D721Med (cell line): ENCODE measurements around the gene ZNF521.
A peak's percentile ranks its signal among the peaks of the same experiment; 100 is the strongest.

Source experiments
- DNase-seq: peaks from one replicate; pipeline ENCODE4 v3.0.0; 2011; ENCODE audit warnings: low spot score; ENCODE audit not compliant: insufficient read length
- FAIRE-seq: peaks from 2 replicates; lab custom pipeline; 2011; peaks lifted over from hg19 to GRCh38; lab: Jason Lieb, UNC
- CTCF ChIP-seq: IDR thresholded peaks from 2 replicates; pipeline ENCODE4 v1.5.1; 2012; ENCODE audit warnings: mild to moderate bottlenecking, control low read depth; ENCODE audit not compliant: insufficient read depth; ENCODE audit errors: missing control alignments

The ZNF521 gene

GRCh38 chr18:25326361-25326952 lies 25.5 kb downstream of the ZNF521 start:
- TF ChIP-seq CTCF = no peak
- no peak for DNase-seq
- no peak for FAIRE-seq

DNA sequence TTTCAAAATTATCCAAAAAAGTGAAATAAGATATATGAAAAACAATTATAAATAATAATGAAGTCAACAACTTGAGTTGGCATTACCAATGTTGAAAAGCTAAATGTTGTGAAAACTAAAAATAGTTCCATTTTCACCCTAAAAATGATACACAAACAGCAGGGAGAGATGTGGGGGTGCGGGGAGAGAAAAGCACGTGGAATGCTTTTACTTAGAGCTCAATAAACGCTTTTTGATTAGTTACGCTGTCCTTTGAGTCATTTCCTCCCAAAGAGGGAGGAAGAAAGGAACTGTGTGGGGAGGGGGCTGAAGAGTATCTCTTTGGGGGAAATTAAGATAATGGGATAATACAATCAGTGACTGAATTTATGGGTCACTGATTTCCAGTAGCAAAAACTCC lies 29.2 kb downstream of the ZNF521 start:
- FAIRE-seq = no peak
- TF ChIP-seq CTCF = no peak
- no peak for DNase-seq

DNA sequence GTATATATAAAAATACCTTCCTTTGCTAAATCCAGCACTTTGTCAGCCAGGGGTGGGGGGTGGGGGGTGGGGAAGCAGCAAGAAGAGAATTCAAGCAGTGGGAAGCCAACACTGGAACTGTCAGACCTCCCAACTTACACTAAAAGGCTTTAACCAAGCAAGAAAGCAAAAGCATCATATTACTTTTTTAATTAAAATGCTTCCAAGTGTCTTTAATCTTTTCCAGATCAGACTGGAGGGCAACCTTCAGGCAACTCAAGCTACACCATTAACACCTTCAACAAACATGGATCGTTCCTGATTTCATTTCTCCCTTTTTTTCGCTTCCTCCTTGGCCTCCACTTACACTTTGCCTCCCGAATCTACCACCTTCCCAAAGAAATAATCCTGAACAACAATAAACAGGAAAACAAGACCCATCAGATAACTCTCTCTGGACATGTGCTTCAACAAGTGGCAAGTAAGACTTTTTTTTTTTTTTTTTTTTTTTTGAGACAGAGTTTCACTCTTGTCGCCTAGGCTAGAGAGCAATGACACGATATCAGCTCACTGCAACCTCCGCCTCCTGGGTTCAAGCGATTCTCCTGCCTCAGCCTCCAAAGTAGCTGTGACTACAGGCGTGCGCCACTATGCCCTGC lies 35.5 kb downstream of the ZNF521 start:
- DNase-seq = no peak
- no peak for TF ChIP-seq CTCF
- no peak for FAIRE-seq

DNA sequence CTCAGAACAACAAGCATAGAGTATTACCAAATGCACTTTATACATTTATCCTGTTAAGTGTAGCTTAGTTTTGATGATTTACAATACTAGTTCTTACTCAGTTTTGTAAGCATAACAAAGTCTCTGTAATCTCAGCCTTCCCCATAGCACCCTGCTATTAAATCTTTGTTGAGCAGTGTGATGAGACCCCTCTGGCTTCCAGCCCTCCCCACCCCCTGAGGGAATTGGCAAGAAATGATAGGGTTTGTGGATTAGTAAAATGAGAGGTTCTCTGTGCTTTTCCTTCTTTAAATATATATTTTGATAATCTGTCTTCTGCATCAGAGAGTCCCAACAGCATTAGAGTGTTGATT lies 37.2 kb downstream of the ZNF521 start:
- DNase-seq (no peak), FAIRE-seq (no peak)
- TF ChIP-seq CTCF = no peak

- no peak for DNase-seq
- TF ChIP-seq CTCF = no peak
- no peak for FAIRE-seq
Observed at GRCh38 chr18:25314151-25314837, 37.7 kb downstream of the ZNF521 start.

GRCh38 chr18:25313268-25313667 lies 38.7 kb downstream of the ZNF521 start:
- no peak for TF ChIP-seq CTCF
- DNase-seq (no peak), FAIRE-seq (no peak)

GRCh38 chr18:25310045-25310444 lies 41.9 kb downstream of the ZNF521 start:
- DNase-seq (no peak), FAIRE-seq (no peak)
- TF ChIP-seq CTCF = peak; percentile 15
